A549 (cell line): ENCODE measurements around the gene PRKD1.

Source experiments
- FOSL2 ChIP-seq, 2 experiments: fragments of 450-650 bp in 1 of 2; fragments of >200 bp in 1 of 2; sonication (Bioruptor Twin) in 1 of 2; formaldehyde crosslinking; IDR thresholded peaks; 2 replicates each; pipeline versions ENCODE4 v1.5.0 to v1.6.1; 2016 to 2020; ENCODE audit warnings: mild to moderate bottlenecking in 1 of 2, moderate library complexity in 1 of 2
- POLR2A ChIP-seq: IDR thresholded peaks from 2 replicates; pipeline ENCODE4 v1.6.1; 2012; ENCODE audit warnings: mild to moderate bottlenecking, low read length
- REST ChIP-seq: fragments of 200-600 bp; sonication (generic); IDR thresholded peaks from 2 replicates; pipeline ENCODE4 v1.6.1; 2016; ENCODE audit warnings: antibody characterized with exemption, mild to moderate bottlenecking, moderate library complexity

- no peak for TF ChIP-seq FOSL2 (IDR thresholded peaks at IDR 0.05)
- no peak for TF ChIP-seq FOSL2 (CRISPR knock-in tag; IDR thresholded peaks at IDR 0.05)
- no peak for TF ChIP-seq POLR2A
- no peak for TF ChIP-seq REST
Observed at GRCh38 chr14:29664515-29664914, 263.1 kb downstream of the PRKD1 start.
